ENCODE measurements around the gene SASH1.
"Not testable (repeated sequence)": the region's sequence is repeated elsewhere in the genome, so short reads cannot be mapped to it uniquely, and the experiment has no call there.

Gene SASH1

GRCh38 chr6:148566664-148567350 lies 224.2 kb downstream of the SASH1 start:
- Histone ChIP-seq H2AFZ (ENCODE audit: low read depth, low read length) (no peak overlapping the region), H3K27me3 (ENCODE audit: insufficient read depth, low read length) (no peaks in the 10 kb centered on the region), H3K4me3 (ENCODE audit: low read length) (no peak overlapping the region), H3K9me3 (ENCODE audit: low read length) (peaks cover 1% of the 10 kb centered on the region), H3K4me1 (ENCODE audit: insufficient read depth, low read length) (no peaks in the 10 kb centered on the region), H3K36me3 (ENCODE audit: insufficient read depth, low read length) (no peaks in the 10 kb centered on the region)

GRCh38 chr6:148570456-148570855 lies 227.8 kb downstream of the SASH1 start:
- no peaks in the 10 kb centered on the region for H3K4me1 ChIP-seq (ENCODE audit: insufficient read depth, low read length)
- H3K9me3 ChIP-seq (ENCODE audit: low read length) = no peaks in the 10 kb centered on the region
- no peaks in the 10 kb centered on the region for H3K27me3 ChIP-seq (ENCODE audit: insufficient read depth, low read length)
- H3K36me3 ChIP-seq (ENCODE audit: insufficient read depth, low read length) = no peaks in the 10 kb centered on the region
- H2AFZ ChIP-seq (ENCODE audit: low read depth, low read length) = no peak overlapping the region
- no peak overlapping the region for H3K4me3 ChIP-seq (ENCODE audit: low read length)

GRCh38 chr6:148572676-148573335 lies 230.2 kb downstream of the SASH1 start:
- H3K9me3 ChIP-seq (ENCODE audit: low read length) = no peaks in the 10 kb centered on the region
- no peaks in the 10 kb centered on the region for H3K4me1 ChIP-seq (ENCODE audit: insufficient read depth, low read length)

GRCh38 chr6:148573922-148574321 lies 231.3 kb downstream of the SASH1 start:
- H3K4me1 ChIP-seq (ENCODE audit: insufficient read depth, low read length) = peaks cover 2% of the 10 kb centered on the region
- H2AFZ ChIP-seq (ENCODE audit: low read depth, low read length) = no peak overlapping the region
- H3K9me3 ChIP-seq (ENCODE audit: low read length) = no peaks in the 10 kb centered on the region
- H3K36me3 ChIP-seq (ENCODE audit: insufficient read depth, low read length) = no peaks in the 10 kb centered on the region
- no peak overlapping the region for H3K4me3 ChIP-seq (ENCODE audit: low read length)
- no peaks in the 10 kb centered on the region for H3K27me3 ChIP-seq (ENCODE audit: insufficient read depth, low read length)

More at GRCh38 chr6:148572676-148573335, 230.2 kb downstream of the SASH1 start:
- Histone ChIP-seq H3K4me3 (ENCODE audit: low read length) (no peak overlapping the region), H3K27me3 (ENCODE audit: insufficient read depth, low read length) (no peaks in the 10 kb centered on the region), H3K36me3 (ENCODE audit: insufficient read depth, low read length) (no peaks in the 10 kb centered on the region), H2AFZ (ENCODE audit: low read depth, low read length) (no peak overlapping the region)

- H3K36me3 ChIP-seq (ENCODE audit: insufficient read depth, low read length) = no peaks in the 10 kb centered on the region
- H3K27me3 ChIP-seq (ENCODE audit: insufficient read depth, low read length) = no peaks in the 10 kb centered on the region
- peaks cover 2% of the 10 kb centered on the region for H3K4me1 ChIP-seq (ENCODE audit: insufficient read depth, low read length)
- no peaks in the 10 kb centered on the region for H3K9me3 ChIP-seq (ENCODE audit: low read length)
- no peak overlapping the region for H3K4me3 ChIP-seq (ENCODE audit: low read length)
- H2AFZ ChIP-seq (ENCODE audit: low read depth, low read length) = no peak overlapping the region
Observed at GRCh38 chr6:148577687-148578488, 235.2 kb downstream of the SASH1 start.

- Histone ChIP-seq H3K4me3 (ENCODE audit: low read length) (no peak overlapping the region), H3K4me1 (ENCODE audit: insufficient read depth, low read length) (peaks cover 2% of the 10 kb centered on the region), H3K36me3 (ENCODE audit: insufficient read depth, low read length) (no peaks in the 10 kb centered on the region), H3K27me3 (ENCODE audit: insufficient read depth, low read length) (no peaks in the 10 kb centered on the region), H3K9me3 (ENCODE audit: low read length) (no peaks in the 10 kb centered on the region), H2AFZ (ENCODE audit: low read depth, low read length) (no peak overlapping the region)
Observed at GRCh38 chr6:148578489-148578814, 235.8 kb downstream of the SASH1 start.

GRCh38 chr6:148578837-148579565 lies 236.4 kb downstream of the SASH1 start:
- H3K36me3 ChIP-seq (ENCODE audit: insufficient read depth, low read length) = no peaks in the 10 kb centered on the region
- H3K4me1 ChIP-seq (ENCODE audit: insufficient read depth, low read length) = peaks cover 2% of the 10 kb centered on the region
- no peaks in the 10 kb centered on the region for H3K9me3 ChIP-seq (ENCODE audit: low read length)
- no peak overlapping the region for H3K4me3 ChIP-seq (ENCODE audit: low read length)
- no peaks in the 10 kb centered on the region for H3K27me3 ChIP-seq (ENCODE audit: insufficient read depth, low read length)
- no peak overlapping the region for H2AFZ ChIP-seq (ENCODE audit: low read depth, low read length)

GRCh38 chr6:148580442-148580841 lies 237.8 kb downstream of the SASH1 start:
- Histone ChIP-seq H3K9me3 (ENCODE audit: low read length) (no peaks in the 10 kb centered on the region), H3K4me3 (ENCODE audit: low read length) (no peak overlapping the region), H3K4me1 (ENCODE audit: insufficient read depth, low read length) (peaks cover 2% of the 10 kb centered on the region), H2AFZ (ENCODE audit: low read depth, low read length) (no peak overlapping the region), H3K36me3 (ENCODE audit: insufficient read depth, low read length) (no peaks in the 10 kb centered on the region), H3K27me3 (ENCODE audit: insufficient read depth, low read length) (no peaks in the 10 kb centered on the region)

GRCh38 chr6:148583631-148584030 lies 241.0 kb downstream of the SASH1 start:
- Histone ChIP-seq H3K4me1 (ENCODE audit: insufficient read depth, low read length) (no peaks in the 10 kb centered on the region), H3K27me3 (ENCODE audit: insufficient read depth, low read length) (no peaks in the 10 kb centered on the region), H3K36me3 (ENCODE audit: insufficient read depth, low read length) (no peaks in the 10 kb centered on the region), H3K4me3 (ENCODE audit: low read length) (no peak overlapping the region), H2AFZ (ENCODE audit: low read depth, low read length) (no peak overlapping the region), H3K9me3 (ENCODE audit: low read length) (peaks cover 2% of the 10 kb centered on the region)

- not testable (repeated sequence) for H2AFZ ChIP-seq (ENCODE audit: low read depth, low read length); H3K9me3 ChIP-seq (ENCODE audit: low read length); H3K4me1 ChIP-seq (ENCODE audit: insufficient read depth, low read length); H3K27me3 ChIP-seq (ENCODE audit: insufficient read depth, low read length); H3K4me3 ChIP-seq (ENCODE audit: low read length); H3K36me3 ChIP-seq (ENCODE audit: insufficient read depth, low read length)
Observed at GRCh38 chr6:148585641-148586040, 243.0 kb downstream of the SASH1 start.

GRCh38 chr6:148590883-148591282 lies 248.2 kb downstream of the SASH1 start:
- H3K27me3 ChIP-seq (ENCODE audit: insufficient read depth, low read length) = no peaks in the 10 kb centered on the region
- H3K36me3 ChIP-seq (ENCODE audit: insufficient read depth, low read length) = no peaks in the 10 kb centered on the region
- H3K4me1 ChIP-seq (ENCODE audit: insufficient read depth, low read length) = no peaks in the 10 kb centered on the region
- H2AFZ ChIP-seq (ENCODE audit: low read depth, low read length) = no peak overlapping the region
- H3K4me3 ChIP-seq (ENCODE audit: low read length) = no peak overlapping the region
- peaks cover 2% of the 10 kb centered on the region for H3K9me3 ChIP-seq (ENCODE audit: low read length)

- Histone ChIP-seq H3K4me1 (ENCODE audit: insufficient read depth, low read length) (no peaks in the 10 kb centered on the region), H3K36me3 (ENCODE audit: insufficient read depth, low read length) (no peaks in the 10 kb centered on the region), H3K4me3 (ENCODE audit: low read length) (no peak overlapping the region), H2AFZ (ENCODE audit: low read depth, low read length) (no peak overlapping the region), H3K27me3 (ENCODE audit: insufficient read depth, low read length) (no peaks in the 10 kb centered on the region), H3K9me3 (ENCODE audit: low read length) (no peaks in the 10 kb centered on the region)
Observed at GRCh38 chr6:148591656-148592055, 249.0 kb downstream of the SASH1 start.
